ENCODE measurements around the gene TM9SF4. TPM values are rescaled to one million over a fixed set of nuclear protein-coding genes. Genes with fewer than 3 reads are reported as not detected.

Gene TM9SF4
- total and polyA plus RNA-seq, 2 of the 8 experiments (the other 6 are each of a cell fraction or from before 2014, with no cell fraction given) = 38.4 to 68.7 TPM

DNA sequence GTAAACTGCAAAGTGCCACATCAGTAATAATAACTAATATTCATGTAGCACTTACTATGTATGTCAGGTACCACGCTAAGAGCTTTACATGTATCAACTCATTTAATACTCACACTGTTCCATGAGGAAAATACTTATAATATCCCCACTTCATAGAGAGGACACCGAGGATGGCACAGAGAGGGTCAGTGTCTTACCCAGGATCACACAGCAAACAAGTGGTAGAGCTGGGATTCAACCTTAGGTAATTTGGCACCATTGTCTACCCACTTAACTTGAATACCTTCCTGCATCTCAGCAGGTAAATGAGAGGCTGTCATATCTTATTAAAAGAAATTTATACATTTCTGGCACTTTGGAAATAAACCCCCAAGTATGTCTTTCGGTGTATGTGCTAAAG lies 106.2 kb downstream of the TM9SF4 start:
- H3K27ac ChIP-seq (ENCODE audit: low read depth, low read length) = no peak overlapping the region
- DNase-seq (ENCODE audit: low read depth in 1 of 2, low spot score in 2 of 2) = no peak
- no peak overlapping the region for H2AK5ac ChIP-seq (ENCODE audit: low read depth, low read length)
- ChIA-PET CTCF (ENCODE audit: partially characterized antibody) (interaction anchor here (1.0 kb wide), 1 partner anchor 219 kb away, joined by 3 read pairs; no protein-coding TSS in a partner anchor), POLR2A (ENCODE audit: partially characterized antibody) (interaction anchor here (1.5 to 3.4 kb wide), 5 partner anchors 9 to 32 kb away, joined by 3 to 16 read pairs (median 4); no protein-coding TSS in a partner anchor)
- H3K4me2 ChIP-seq (ENCODE audit: insufficient read depth in 1 of 2, low read depth in 2 of 2, low read length in 2 of 2) = no peak overlapping the region
- H2BK15ac ChIP-seq (ENCODE audit: low read length) = no peak overlapping the region
- no peaks in the 10 kb centered on the region; the same call in 1 of the 2 replicates for H3K79me1 ChIP-seq (ENCODE audit: low read depth, low read length)
- H4K5ac ChIP-seq (ENCODE audit: insufficient read length, low read depth, low read length) = no peak overlapping the region
- no peak overlapping the region for H3K14ac ChIP-seq (ENCODE audit: insufficient read length)
- H3K4me1 ChIP-seq (replicated peaks in 1 of 4; ENCODE audit: control insufficient read depth in 3 of 4, insufficient read depth in 4 of 4, low read length in 3 of 4) = no peaks in the 10 kb centered on the region
- no peaks in the 10 kb centered on the region for H3K9me3 ChIP-seq (ENCODE audit: insufficient read depth in 2 of 2, low read depth in 1 of 2, low read length in 1 of 2)
- peaks cover 30 to 41% (median 31%) of the 10 kb centered on the region in 4 experiments for H3K36me3 ChIP-seq (ENCODE audit: control insufficient read depth in 2 of 4, insufficient read depth in 4 of 4, low read length in 3 of 4)
- H3K23ac ChIP-seq (ENCODE audit: insufficient read length) = no peak overlapping the region
- no peaks in the 10 kb centered on the region for H3K27me3 ChIP-seq (replicated peaks in 1 of 4; ENCODE audit: control insufficient read depth in 3 of 4, extremely low read depth in 1 of 4, insufficient read depth in 3 of 4, low read length in 3 of 4)
- H2BK5ac ChIP-seq (ENCODE audit: low read depth, low read length) = no peak overlapping the region
- H4K8ac ChIP-seq (ENCODE audit: extremely low read depth, insufficient read depth, low read length) = no peak overlapping the region
- no peak overlapping the region for H4K91ac ChIP-seq (replicated peaks; ENCODE audit: insufficient read length, low read length)
- no peaks in the 10 kb centered on the region for H3K23me2 ChIP-seq (ENCODE audit: low read depth, low read length)
- H2BK12ac ChIP-seq (ENCODE audit: low read depth, low read length) = no peak overlapping the region
- H3K4me3 ChIP-seq (ENCODE audit: extremely low read depth in 1 of 4, insufficient read depth in 2 of 4, low read depth in 3 of 4, low read length in 4 of 4) = no peak overlapping the region
- H3K79me2 ChIP-seq (ENCODE audit: control insufficient read depth in 1 of 2, insufficient read depth in 2 of 2, low read length in 2 of 2) = no peaks in the 10 kb centered on the region
- H3K9ac ChIP-seq (replicated peaks in 1 of 4; ENCODE audit: extremely low read depth in 1 of 4, low read depth in 3 of 4, low read length in 3 of 4) = no peak overlapping the region
- no peak overlapping the region for H2BK120ac ChIP-seq (replicated peaks; ENCODE audit: low read depth, low read length)
- no peak overlapping the region for H2AFZ ChIP-seq (ENCODE audit: low read length)
- H3K4ac ChIP-seq (replicated peaks; ENCODE audit: insufficient read length, low read depth, low read length) = no peak overlapping the region
- no peak overlapping the region for H3K56ac ChIP-seq (replicated peaks; ENCODE audit: insufficient read length, low read depth, low read length)
- WGBS, 2 experiments (ENCODE audit: extremely low coverage in 1 of 2, insufficient coverage in 1 of 2, insufficient read length in 1 of 2, insufficient replicate concordance in 2 of 2, low coverage in 1 of 2, low lambda C conversion rate in 2 of 2, missing lambda C conversion rate in 1 of 2) = 94% methylated on average over 3 of the region's 3 CpGs; no CpG with 5 or more reads in 1 of the 2 experiments
- H2BK20ac ChIP-seq (ENCODE audit: low read length) = no peak overlapping the region
- H4K20me1 ChIP-seq (replicated peaks in 1 of 2; ENCODE audit: control insufficient read depth in 1 of 2, insufficient read depth in 2 of 2, low read length in 2 of 2) = peaks cover 0 to 4% of the 10 kb centered on the region in 2 experiments
- FAIRE-seq = no peak
- no peak overlapping the region for H3K18ac ChIP-seq (ENCODE audit: extremely low read depth, low read length)
- TF ChIP-seq FOSL1 (IDR thresholded peaks at IDR 0.05; ENCODE audit: insufficient read depth, low read depth, low read length) = no peak

All from H1 (cell line).